Measurements from ENCODE around the gene MNS1. TPM values are rescaled to one million over a fixed set of nuclear protein-coding genes. Genes with fewer than 3 reads are reported as not detected.

The MNS1 gene
- total and polyA plus RNA-seq, 2 donors from 2014 or later, result 5.6 to 6.9 TPM

DNA sequence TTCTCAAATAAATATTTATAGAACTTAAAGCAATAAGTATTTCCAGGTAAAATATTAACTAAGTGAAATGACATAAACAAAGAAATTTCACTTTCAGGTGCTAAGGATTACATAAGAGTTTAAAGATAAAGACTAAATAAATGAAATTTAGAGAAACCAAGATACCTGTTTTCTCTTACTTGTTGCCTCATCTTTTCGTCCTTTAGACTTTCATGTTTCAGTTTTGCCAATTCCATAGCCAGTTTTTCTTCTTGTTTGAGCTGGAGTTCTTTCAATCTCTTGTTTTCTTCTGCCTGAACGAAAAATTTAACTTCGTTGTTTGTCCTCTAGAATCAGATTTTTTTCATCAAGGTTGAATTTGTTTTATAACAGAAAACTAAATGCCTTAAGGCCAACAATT, 8.7 kb downstream of the MNS1 start:
- Histone ChIP-seq H3K27me3 (ENCODE audit: control insufficient read depth, insufficient read depth, low read length) (no peaks in the 10 kb centered on the region), H3K36me3 (ENCODE audit: control insufficient read depth in 2 of 3, insufficient read depth in 3 of 3, low read length in 3 of 3) (no peaks in the 10 kb centered on the region), H3K27ac (ENCODE audit: low read depth in 2 of 2, low read length in 2 of 2) (no peak overlapping the region), H3K9ac (ENCODE audit: low read length in 3 of 3) (no peak overlapping the region), H3K4me1 (ENCODE audit: control insufficient read depth in 2 of 3, insufficient read depth in 2 of 3, low read depth in 1 of 3, low read length in 3 of 3) (no peaks in the 10 kb centered on the region), H3K4me3 (ENCODE audit: low read length in 3 of 3) (no peak overlapping the region), H3K9me3 (ENCODE audit: control insufficient read depth in 2 of 3, insufficient read depth in 1 of 3, low read length in 3 of 3) (no peaks in the 10 kb centered on the region)
- intact Hi-C loops (cut with DNase I), result no loop called here
- TF ChIP-seq, protein P1, sequence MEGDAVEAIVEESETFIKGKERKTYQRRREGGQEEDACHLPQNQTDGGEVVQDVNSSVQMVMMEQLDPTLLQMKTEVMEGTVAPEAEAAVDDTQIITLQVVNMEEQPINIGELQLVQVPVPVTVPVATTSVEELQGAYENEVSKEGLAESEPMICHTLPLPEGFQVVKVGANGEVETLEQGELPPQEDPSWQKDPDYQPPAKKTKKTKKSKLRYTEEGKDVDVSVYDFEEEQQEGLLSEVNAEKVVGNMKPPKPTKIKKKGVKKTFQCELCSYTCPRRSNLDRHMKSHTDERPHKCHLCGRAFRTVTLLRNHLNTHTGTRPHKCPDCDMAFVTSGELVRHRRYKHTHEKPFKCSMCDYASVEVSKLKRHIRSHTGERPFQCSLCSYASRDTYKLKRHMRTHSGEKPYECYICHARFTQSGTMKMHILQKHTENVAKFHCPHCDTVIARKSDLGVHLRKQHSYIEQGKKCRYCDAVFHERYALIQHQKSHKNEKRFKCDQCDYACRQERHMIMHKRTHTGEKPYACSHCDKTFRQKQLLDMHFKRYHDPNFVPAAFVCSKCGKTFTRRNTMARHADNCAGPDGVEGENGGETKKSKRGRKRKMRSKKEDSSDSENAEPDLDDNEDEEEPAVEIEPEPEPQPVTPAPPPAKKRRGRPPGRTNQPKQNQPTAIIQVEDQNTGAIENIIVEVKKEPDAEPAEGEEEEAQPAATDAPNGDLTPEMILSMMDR (IDR thresholded peaks at IDR 0.05; ENCODE audit: borderline replicate concordance, extremely low read depth, insufficient read depth), result no peak
- FAIRE-seq (no peak), DNase-seq (no peak)

DNA sequence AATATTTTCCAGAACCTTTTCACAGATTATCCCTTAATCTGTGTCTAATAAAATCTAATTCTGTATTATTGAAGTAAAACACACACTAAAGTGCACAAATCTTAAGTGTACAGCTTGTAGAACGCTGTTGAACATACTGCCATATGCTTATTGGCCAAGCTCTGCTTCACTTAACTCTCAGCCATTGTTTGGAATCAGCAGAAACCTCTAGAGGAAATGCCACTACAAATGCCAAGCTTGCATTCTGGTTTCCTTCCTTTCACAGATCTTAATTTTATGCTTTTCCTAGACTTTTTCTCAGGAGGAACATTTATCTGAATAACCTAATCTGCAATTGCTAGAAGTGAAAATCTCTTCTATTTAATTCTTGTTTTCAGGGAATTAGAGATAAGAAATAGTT, 10.1 kb downstream of the MNS1 start:
- Histone ChIP-seq H3K4me1 (ENCODE audit: control insufficient read depth in 2 of 3, insufficient read depth in 2 of 3, low read depth in 1 of 3, low read length in 3 of 3) (no peaks in the 10 kb centered on the region), H3K27ac (ENCODE audit: low read depth in 2 of 2, low read length in 2 of 2) (no peak overlapping the region), H3K4me3 (ENCODE audit: low read length in 3 of 3) (no peak overlapping the region), H3K9me3 (ENCODE audit: control insufficient read depth in 2 of 3, insufficient read depth in 1 of 3, low read length in 3 of 3) (no peaks in the 10 kb centered on the region), H3K36me3 (ENCODE audit: control insufficient read depth in 2 of 3, insufficient read depth in 3 of 3, low read length in 3 of 3) (no peaks in the 10 kb centered on the region), H3K27me3 (ENCODE audit: control insufficient read depth, insufficient read depth, low read length) (no peaks in the 10 kb centered on the region), H3K9ac (ENCODE audit: low read length in 3 of 3) (no peak overlapping the region)
- TF ChIP-seq, protein P1 (IDR thresholded peaks at IDR 0.05; ENCODE audit: borderline replicate concordance, extremely low read depth, insufficient read depth), result no peak
- FAIRE-seq (no peak), DNase-seq (no peak)
- intact Hi-C loops (cut with DNase I), result no loop called here

DNA sequence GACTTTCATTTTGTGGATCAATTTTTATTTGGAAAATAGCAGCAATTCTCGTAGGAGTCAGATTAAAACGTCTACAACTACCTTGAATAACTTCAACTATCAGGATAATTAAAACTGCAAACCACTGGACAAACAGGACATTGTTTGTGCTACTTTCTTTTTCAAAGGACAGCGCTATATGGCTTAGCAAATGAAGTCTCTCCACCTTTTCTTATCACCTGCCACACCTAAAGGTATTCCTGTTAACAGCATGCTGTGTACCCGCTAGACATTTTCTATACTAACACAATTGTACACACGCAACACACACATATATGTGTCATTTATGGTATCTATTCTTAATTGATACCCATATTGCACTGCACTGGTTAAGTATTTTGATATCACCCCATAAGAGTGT, 19.2 kb downstream of the MNS1 start:
- no peak overlapping the region for H3K4me3 ChIP-seq (ENCODE audit: low read length in 3 of 3)

More for the DNA sequence above, 19.2 kb downstream of the MNS1 start:
- H3K36me3 ChIP-seq (ENCODE audit: control insufficient read depth in 2 of 3, insufficient read depth in 3 of 3, low read length in 3 of 3), result peaks cover 0 to 8% (median 0%) of the 10 kb centered on the region in 3 donors
- no peak overlapping the region for H3K27ac ChIP-seq (ENCODE audit: low read depth in 2 of 2, low read length in 2 of 2)
- H3K4me1 ChIP-seq (ENCODE audit: control insufficient read depth in 2 of 3, insufficient read depth in 2 of 3, low read depth in 1 of 3, low read length in 3 of 3), result no peaks in the 10 kb centered on the region
- intact Hi-C loops (cut with DNase I), result no loop called here
- no peaks in the 10 kb centered on the region for H3K27me3 ChIP-seq (ENCODE audit: control insufficient read depth, insufficient read depth, low read length)
- TF ChIP-seq, protein P1 (IDR thresholded peaks at IDR 0.05; ENCODE audit: borderline replicate concordance, extremely low read depth, insufficient read depth), result no peak
- no peaks in the 10 kb centered on the region for H3K9me3 ChIP-seq (ENCODE audit: control insufficient read depth in 2 of 3, insufficient read depth in 1 of 3, low read length in 3 of 3)
- no peak overlapping the region for H3K9ac ChIP-seq (ENCODE audit: low read length in 3 of 3)
- FAIRE-seq (no peak), DNase-seq (no peak)

Measured in kidney (tissue), 14 donors.